Measurements from ENCODE around the gene RBP7.

GRCh38 chr1:10046356-10047085 lies 49.5 kb downstream of the RBP7 start:
- TF ChIP-seq FOXM1 (IDR thresholded peaks at IDR 0.05; ENCODE audit: borderline replicate concordance) (no peak), BHLHE40 (IDR thresholded peaks at IDR 0.05; ENCODE audit: borderline replicate concordance) (no peak), ARNT (IDR thresholded peaks at IDR 0.05) (no peak), LEF1 (IDR thresholded peaks at IDR 0.05; ENCODE audit: borderline replicate concordance) (no peak), SUZ12 (IDR thresholded peaks at IDR 0.05) (no peak), FOXK2 (IDR thresholded peaks at IDR 0.05) (no peak)
